ENCODE measurements around the gene FAIM2.

Gene FAIM2

GRCh38 chr12:49941556-49942511, 38.1 kb upstream of the FAIM2 start:
- DNase-seq (ENCODE audit: insufficient read length, low spot score) (no peak), FAIRE-seq (no peak)
- no peak for TF ChIP-seq POLR2A (IDR thresholded peaks at IDR 0.05; ENCODE audit: low read depth, low read length)
- no peak for TF ChIP-seq PAX5 (IDR thresholded peaks at IDR 0.05; ENCODE audit: insufficient read depth, low read length, severe bottlenecking)
- TF ChIP-seq POU2F2 (IDR thresholded peaks at IDR 0.05; ENCODE audit: low read depth, low read length) = no peak
- TF ChIP-seq SPI1 (IDR thresholded peaks at IDR 0.05; ENCODE audit: low read depth, low read length) = no peak
- TF ChIP-seq TAF1 (IDR thresholded peaks at IDR 0.05; ENCODE audit: low read depth, low read length) = no peak
- TF ChIP-seq POLR2AphosphoS5 (IDR thresholded peaks at IDR 0.05; ENCODE audit: low read depth, low read length) = no peak

- FAIRE-seq (no peak), DNase-seq (ENCODE audit: insufficient read length, low spot score) (no peak)
- TF ChIP-seq POU2F2 (IDR thresholded peaks at IDR 0.05; ENCODE audit: low read depth, low read length) (no peak), POLR2A (IDR thresholded peaks at IDR 0.05; ENCODE audit: low read depth, low read length) (no peak), SPI1 (IDR thresholded peaks at IDR 0.05; ENCODE audit: low read depth, low read length) (no peak), TAF1 (IDR thresholded peaks at IDR 0.05; ENCODE audit: low read depth, low read length) (no peak), POLR2AphosphoS5 (IDR thresholded peaks at IDR 0.05; ENCODE audit: low read depth, low read length) (no peak)
Measured at GRCh38 chr12:49939707-49940106, 36.0 kb upstream of the FAIM2 start.

- no peak for TF ChIP-seq POLR2A (IDR thresholded peaks at IDR 0.05; ENCODE audit: low read depth, low read length)
- no peak for TF ChIP-seq TAF1 (IDR thresholded peaks at IDR 0.05; ENCODE audit: low read depth, low read length)
- TF ChIP-seq SPI1 (IDR thresholded peaks at IDR 0.05; ENCODE audit: low read depth, low read length) = no peak
- TF ChIP-seq POU2F2 (IDR thresholded peaks at IDR 0.05; ENCODE audit: low read depth, low read length) = no peak
- TF ChIP-seq POLR2AphosphoS5 (IDR thresholded peaks at IDR 0.05; ENCODE audit: low read depth, low read length) = no peak
- TF ChIP-seq PAX5 (IDR thresholded peaks at IDR 0.05; ENCODE audit: insufficient read depth, low read length, severe bottlenecking) = no peak
- no peak for FAIRE-seq
- DNase-seq (ENCODE audit: insufficient read length, low spot score) = no peak
Measured at GRCh38 chr12:49939307-49939706, 35.6 kb upstream of the FAIM2 start.

- TF ChIP-seq TAF1 (IDR thresholded peaks at IDR 0.05; ENCODE audit: low read depth, low read length) = no peak
- TF ChIP-seq POLR2A (IDR thresholded peaks at IDR 0.05; ENCODE audit: low read depth, low read length) = no peak
- no peak for TF ChIP-seq POLR2AphosphoS5 (IDR thresholded peaks at IDR 0.05; ENCODE audit: low read depth, low read length)
- no peak for TF ChIP-seq SPI1 (IDR thresholded peaks at IDR 0.05; ENCODE audit: low read depth, low read length)
- TF ChIP-seq PAX5 (IDR thresholded peaks at IDR 0.05; ENCODE audit: insufficient read depth, low read length, severe bottlenecking) = no peak
- TF ChIP-seq POU2F2 (IDR thresholded peaks at IDR 0.05; ENCODE audit: low read depth, low read length) = no peak
- no peak for FAIRE-seq
- no peak for DNase-seq (ENCODE audit: insufficient read length, low spot score)
Measured at GRCh38 chr12:49937639-49938300, 34.1 kb upstream of the FAIM2 start.

GRCh38 chr12:49936925-49937324, 33.2 kb upstream of the FAIM2 start:
- TF ChIP-seq POLR2AphosphoS5 (IDR thresholded peaks at IDR 0.05; ENCODE audit: low read depth, low read length) (no peak), SPI1 (IDR thresholded peaks at IDR 0.05; ENCODE audit: low read depth, low read length) (no peak), PAX5 (IDR thresholded peaks at IDR 0.05; ENCODE audit: insufficient read depth, low read length, severe bottlenecking) (no peak), POU2F2 (IDR thresholded peaks at IDR 0.05; ENCODE audit: low read depth, low read length) (no peak), TAF1 (IDR thresholded peaks at IDR 0.05; ENCODE audit: low read depth, low read length) (no peak), POLR2A (IDR thresholded peaks at IDR 0.05; ENCODE audit: low read depth, low read length) (no peak)
- FAIRE-seq (no peak), DNase-seq (ENCODE audit: insufficient read length, low spot score) (no peak)

GRCh38 chr12:49934505-49934904, 30.8 kb upstream of the FAIM2 start:
- FAIRE-seq (no peak), DNase-seq (ENCODE audit: insufficient read length, low spot score) (no peak)
- no peak for TF ChIP-seq POLR2A (IDR thresholded peaks at IDR 0.05; ENCODE audit: low read depth, low read length)
- TF ChIP-seq PAX5 (IDR thresholded peaks at IDR 0.05; ENCODE audit: insufficient read depth, low read length, severe bottlenecking) = no peak
- TF ChIP-seq SPI1 (IDR thresholded peaks at IDR 0.05; ENCODE audit: low read depth, low read length) = no peak
- TF ChIP-seq POU2F2 (IDR thresholded peaks at IDR 0.05; ENCODE audit: low read depth, low read length) = no peak
- TF ChIP-seq TAF1 (IDR thresholded peaks at IDR 0.05; ENCODE audit: low read depth, low read length) = no peak
- TF ChIP-seq POLR2AphosphoS5 (IDR thresholded peaks at IDR 0.05; ENCODE audit: low read depth, low read length) = no peak

- DNase-seq (ENCODE audit: insufficient read length, low spot score) = no peak
- no peak for FAIRE-seq
- TF ChIP-seq PAX5 (IDR thresholded peaks at IDR 0.05; ENCODE audit: insufficient read depth, low read length, severe bottlenecking) (no peak), POLR2AphosphoS5 (IDR thresholded peaks at IDR 0.05; ENCODE audit: low read depth, low read length) (no peak), POU2F2 (IDR thresholded peaks at IDR 0.05; ENCODE audit: low read depth, low read length) (no peak), SPI1 (IDR thresholded peaks at IDR 0.05; ENCODE audit: low read depth, low read length) (no peak), TAF1 (IDR thresholded peaks at IDR 0.05; ENCODE audit: low read depth, low read length) (no peak), POLR2A (IDR thresholded peaks at IDR 0.05; ENCODE audit: low read depth, low read length) (no peak)
Measured at GRCh38 chr12:49933796-49934195, 30.1 kb upstream of the FAIM2 start.

GRCh38 chr12:49932533-49933130, 28.9 kb upstream of the FAIM2 start:
- TF ChIP-seq TAF1 (IDR thresholded peaks at IDR 0.05; ENCODE audit: low read depth, low read length) (no peak), POU2F2 (IDR thresholded peaks at IDR 0.05; ENCODE audit: low read depth, low read length) (no peak), PAX5 (IDR thresholded peaks at IDR 0.05; ENCODE audit: insufficient read depth, low read length, severe bottlenecking) (no peak), POLR2A (IDR thresholded peaks at IDR 0.05; ENCODE audit: low read depth, low read length) (no peak), SPI1 (IDR thresholded peaks at IDR 0.05; ENCODE audit: low read depth, low read length) (no peak), POLR2AphosphoS5 (IDR thresholded peaks at IDR 0.05; ENCODE audit: low read depth, low read length) (no peak)
- no peak for FAIRE-seq
- no peak for DNase-seq (ENCODE audit: insufficient read length, low spot score)

GRCh38 chr12:49932023-49932422, 28.3 kb upstream of the FAIM2 start:
- no peak for DNase-seq (ENCODE audit: insufficient read length, low spot score)
- no peak for TF ChIP-seq POLR2AphosphoS5 (IDR thresholded peaks at IDR 0.05; ENCODE audit: low read depth, low read length)
- no peak for TF ChIP-seq PAX5 (IDR thresholded peaks at IDR 0.05; ENCODE audit: insufficient read depth, low read length, severe bottlenecking)
- TF ChIP-seq TAF1 (IDR thresholded peaks at IDR 0.05; ENCODE audit: low read depth, low read length) = no peak
- TF ChIP-seq POLR2A (IDR thresholded peaks at IDR 0.05; ENCODE audit: low read depth, low read length) = no peak
- FAIRE-seq = no peak
